Hematopoietic multipotent progenitor cell treated with erythropoietin and hydrocortisone succinate and interleukin-3 and kit ligand, for 17 days (in vitro differentiated cells): ENCODE measurements around the gene SNX20.

Source experiments
- DNase-seq: peaks from one replicate; pipeline ENCODE4 v3.0.0-alpha.2; 2015; ENCODE audit warnings: low spot score

Gene SNX20

DNA sequence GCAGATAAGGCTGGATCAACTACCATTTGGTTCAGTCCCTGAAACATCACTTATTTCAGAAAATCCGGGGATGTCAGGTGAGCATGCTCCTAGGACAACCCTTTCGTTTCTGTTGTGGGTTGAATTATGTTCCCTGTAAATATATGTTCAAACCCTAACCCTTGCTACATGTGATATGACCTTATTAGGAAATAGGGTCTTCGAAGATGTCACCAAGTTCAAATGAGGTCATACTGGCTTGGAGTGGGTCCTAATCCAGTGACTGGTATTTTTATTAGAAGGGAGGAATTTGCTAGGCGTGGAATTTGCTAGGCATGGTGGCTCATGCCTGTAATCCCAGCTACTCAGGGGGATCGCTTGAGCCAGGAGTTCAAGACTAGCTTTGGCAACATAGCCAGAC lies 21.3 kb downstream of the SNX20 start:
- no peak for DNase-seq

DNA sequence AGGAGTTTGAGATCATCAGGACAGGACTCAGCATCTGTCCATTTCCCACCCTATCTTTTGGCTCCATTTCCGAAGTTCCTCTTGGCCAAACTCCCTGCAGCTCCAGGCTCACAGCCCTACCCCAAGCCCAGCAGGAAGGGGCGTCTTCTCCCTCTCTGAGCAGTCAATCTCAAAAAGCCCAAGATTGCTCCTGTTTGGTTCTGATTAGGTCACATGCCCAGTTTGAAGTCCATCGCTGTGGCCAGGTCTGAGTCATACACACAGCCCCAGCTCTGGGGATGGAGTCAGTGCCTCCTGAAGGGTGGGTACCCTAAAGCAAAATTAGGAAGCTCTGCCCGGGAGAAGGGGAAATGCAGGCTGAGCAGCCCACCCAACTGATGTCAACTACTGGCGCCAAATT lies 23.9 kb downstream of the SNX20 start:
- no peak for DNase-seq

DNA sequence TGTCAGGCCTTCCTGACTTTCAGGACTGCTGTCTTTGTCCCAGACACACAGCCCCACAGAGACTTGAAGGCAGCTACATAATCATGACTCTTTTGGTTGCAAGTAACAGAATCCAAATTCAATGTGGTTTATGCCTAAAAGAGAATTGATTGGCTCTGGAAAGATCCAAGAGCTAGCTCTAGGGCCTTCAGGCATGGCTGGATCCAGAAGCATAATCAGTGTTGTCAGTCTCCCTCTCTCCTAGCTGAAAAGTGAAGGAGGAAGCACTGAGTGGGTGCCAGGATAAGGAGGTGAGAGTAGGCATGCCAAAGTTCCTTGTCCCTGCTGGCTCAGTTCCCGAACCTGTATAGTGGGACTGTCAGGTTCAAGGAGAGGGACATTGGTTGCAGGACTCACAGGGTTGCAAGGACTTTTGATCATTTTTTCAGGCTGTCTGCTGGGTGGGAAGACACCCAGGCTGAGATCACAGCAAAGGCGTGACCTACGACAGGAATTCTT lies 25.5 kb downstream of the SNX20 start:
- DNase-seq: no peak

DNA sequence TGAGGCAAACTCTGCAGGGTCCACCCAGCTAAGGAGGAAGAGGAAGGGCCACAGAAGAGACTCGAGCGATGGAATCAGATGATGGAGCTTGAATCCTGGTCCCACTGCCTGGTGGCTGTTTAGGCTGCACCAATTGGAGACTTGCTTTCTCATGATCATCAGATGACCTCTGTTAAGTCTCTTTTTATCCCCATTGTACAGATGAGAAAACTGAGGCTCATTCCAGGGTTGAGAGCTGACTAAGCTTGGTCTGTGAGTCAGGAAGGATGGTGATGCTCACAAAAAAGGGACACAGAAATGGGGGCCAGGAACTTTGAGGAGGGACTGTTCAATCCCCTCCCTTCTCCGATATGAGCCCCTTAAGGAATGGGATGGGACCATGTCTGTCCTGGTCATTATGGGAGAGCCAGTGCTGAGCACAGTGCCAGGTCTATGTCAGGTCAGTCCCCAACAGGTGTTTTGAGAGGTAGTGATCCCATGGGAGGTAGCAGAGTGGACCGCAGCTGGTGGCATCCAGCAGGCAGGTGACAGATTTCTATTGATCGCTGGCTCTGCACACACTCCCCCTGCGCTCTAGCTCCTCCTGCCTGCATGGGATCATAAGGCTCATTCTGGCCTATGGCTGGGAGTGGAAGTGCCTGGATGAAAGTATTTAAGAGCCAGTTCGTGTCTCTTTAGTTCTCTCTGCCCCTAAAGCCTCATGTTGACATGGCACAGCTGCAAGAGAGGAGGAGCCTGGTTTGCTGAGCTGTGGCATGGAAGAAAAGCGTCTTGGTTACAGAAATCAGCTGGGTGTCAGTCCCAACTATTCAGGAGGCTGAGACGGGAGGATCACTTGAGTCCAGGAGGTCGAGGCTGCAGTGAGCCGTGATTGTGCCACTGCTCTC lies 27.2 kb downstream of the SNX20 start:
- no peak for DNase-seq

DNA sequence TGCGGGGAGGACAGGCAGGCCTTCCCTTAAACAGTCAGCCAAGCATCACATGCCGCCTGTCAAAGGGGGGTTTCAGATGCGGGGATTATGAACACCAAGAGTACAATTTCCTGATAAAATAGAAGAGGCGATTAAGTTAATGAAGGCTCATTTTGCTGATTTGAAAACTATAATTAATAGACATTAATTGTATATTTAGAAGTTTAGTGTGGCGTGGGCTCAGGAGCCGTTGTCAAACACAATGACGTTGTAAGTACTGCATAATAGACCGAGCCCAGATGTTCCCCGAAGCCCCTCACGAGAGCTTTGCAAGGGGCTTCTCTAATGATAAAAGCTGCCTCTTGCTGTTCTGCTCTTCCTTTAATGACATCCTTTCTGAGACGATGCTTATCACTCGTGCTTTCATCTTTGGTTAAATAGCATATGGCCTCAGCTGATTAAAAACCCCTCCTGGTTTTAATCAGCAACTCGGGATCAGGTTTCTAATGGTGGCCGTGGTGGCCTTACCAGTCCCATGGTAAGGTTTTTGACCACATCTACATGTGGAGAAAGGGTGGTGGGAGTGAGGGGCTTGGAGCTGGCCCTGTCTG lies 28.2 kb downstream of the SNX20 start:
- DNase-seq: no peak

DNA sequence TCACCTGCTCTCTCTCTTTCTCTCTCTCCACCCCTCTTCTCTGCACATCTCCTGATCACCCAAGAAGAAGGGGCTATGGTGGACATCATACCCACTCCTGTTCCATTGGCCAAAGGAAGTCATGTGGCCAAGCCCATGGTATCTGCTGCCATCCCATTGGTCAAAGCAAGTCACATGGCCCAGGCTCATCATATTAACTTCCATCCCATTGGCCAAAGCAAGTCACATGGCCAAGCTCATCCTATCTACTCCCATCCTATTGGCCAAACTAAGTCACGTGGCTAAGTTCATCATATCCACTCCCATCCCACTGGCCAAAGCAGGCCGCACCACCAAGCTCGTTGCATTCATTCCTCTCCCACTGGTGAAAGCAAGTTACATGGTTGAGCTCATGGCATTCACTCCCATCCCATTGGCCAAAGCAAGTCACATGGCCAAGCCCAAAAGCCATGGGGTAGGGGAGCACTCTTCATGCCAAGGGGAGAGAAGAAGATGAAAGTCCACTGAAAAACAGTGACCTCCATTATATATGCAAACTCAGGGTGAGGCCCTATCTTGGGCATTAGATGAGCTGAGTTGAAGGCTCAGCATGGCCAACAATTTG lies 29.2 kb downstream of the SNX20 start:
- peak; percentile 29 for DNase-seq

GRCh38 chr16:50646345-50646744 lies 34.8 kb downstream of the SNX20 start:
- DNase-seq: no peak

DNA sequence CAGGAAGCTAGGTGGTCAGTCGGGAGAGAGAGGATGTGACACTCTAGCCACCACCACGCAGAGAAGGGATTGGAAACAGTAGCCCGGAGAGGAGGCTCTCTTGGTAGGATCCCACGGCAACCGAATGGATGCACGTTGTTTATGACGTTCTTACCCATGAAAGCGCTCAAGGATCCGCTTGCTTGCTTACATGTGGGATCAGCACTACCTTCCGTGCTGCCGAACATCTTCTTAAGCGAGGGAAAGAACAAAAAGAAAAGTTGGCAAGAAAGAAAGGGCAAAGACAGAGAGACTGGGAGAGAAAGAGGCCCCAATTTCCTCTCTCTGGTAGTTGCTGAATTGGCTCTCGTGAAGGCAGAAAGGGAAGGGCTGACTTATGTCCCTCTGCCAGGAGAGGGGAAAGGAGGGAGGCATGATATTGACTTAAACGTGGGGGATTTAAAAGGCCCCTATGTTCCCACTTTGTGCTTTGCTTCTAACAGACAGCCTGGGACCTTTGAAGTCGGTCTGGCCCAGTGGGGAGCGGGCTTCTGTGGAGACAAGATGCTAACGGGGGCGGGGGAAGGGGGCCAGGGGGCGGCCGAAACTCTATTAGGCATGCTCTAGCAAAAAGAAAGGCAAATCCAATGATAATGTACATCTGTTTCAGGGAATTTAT lies 35.4 kb downstream of the SNX20 start:
- DNase-seq: no peak

GRCh38 chr16:50644729-50645128 lies 36.4 kb downstream of the SNX20 start:
- DNase-seq: no peak

DNA sequence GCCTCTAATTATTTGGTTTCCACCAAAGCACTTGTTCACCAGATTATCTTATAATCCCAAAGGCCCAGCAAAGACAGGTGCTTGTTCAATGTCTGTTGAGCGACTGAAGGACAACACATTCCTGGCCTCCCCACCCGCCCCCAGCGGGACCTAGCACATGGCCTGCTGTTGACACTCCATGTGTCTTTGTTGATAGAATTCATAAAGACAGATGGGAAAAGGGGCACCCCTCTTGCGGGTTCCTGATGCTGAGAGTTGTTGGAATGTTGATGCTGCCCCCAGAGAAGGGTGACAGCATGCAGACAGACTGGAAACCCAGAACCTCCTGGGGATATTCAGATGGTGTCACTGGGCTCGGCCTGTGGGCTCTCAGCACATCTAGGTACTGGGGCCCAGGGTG lies 36.9 kb downstream of the SNX20 start:
- no peak for DNase-seq

- DNase-seq: no peak
Observed at GRCh38 chr16:50643192-50643591, 37.9 kb downstream of the SNX20 start.

DNA sequence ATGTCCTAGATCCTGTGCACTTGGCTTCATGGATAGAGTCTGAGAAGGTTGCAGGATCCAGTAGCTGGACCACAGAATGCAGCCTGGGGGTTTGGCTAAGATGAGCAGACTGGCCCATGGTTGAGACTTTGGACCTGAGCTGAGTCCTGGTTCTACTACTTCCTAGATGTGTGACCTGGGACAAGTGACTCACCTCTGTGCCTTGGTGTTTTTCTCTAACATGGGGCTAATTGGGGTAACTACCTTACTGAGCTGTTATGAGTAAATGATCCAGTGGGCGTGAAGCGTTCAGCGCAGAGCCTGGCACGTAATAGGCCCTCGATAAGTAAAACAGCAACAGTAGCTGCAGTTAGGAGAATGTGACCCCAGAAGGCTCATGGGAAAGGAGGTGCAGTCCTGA lies 38.8 kb downstream of the SNX20 start:
- DNase-seq: no peak

GRCh38 chr16:50641818-50642187 lies 39.3 kb downstream of the SNX20 start:
- DNase-seq: no peak

GRCh38 chr16:50640919-50641817 lies 39.9 kb downstream of the SNX20 start:
- no peak for DNase-seq

DNA sequence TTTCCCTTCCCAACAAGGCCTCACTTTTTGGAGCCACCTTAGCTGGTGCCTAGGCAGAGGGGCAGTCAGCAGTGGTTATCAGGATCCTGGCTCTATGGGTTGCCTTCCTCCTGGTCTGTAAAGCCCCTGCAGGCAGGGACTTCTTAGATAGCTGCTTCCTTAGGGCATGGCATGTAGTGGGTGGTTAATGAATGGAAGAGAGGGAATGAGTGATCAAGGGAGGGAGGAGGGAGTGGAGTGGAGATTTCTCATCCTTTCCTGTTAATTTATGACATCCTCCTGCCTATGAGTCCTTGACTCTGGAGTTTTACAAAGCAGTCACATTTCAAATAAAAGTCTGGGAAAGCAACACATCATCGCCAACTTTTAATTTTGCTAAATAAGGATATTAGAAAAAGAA lies 40.7 kb downstream of the SNX20 start:
- no peak for DNase-seq

GRCh38 chr16:50638816-50639670 lies 42.1 kb downstream of the SNX20 start:
- DNase-seq: no peak

- DNase-seq: no peak
Observed at GRCh38 chr16:50637716-50638602, 43.2 kb downstream of the SNX20 start.

GRCh38 chr16:50636753-50637374 lies 44.2 kb downstream of the SNX20 start:
- DNase-seq: no peak
